HG03103 (cell line): ENCODE results near the gene KCNMA1.
"Not testable (repeated sequence)": the region's sequence is repeated elsewhere in the genome, so short reads cannot be mapped to it uniquely, and the experiment has no call there.

ENCODE experiments used
- ATAC-seq: cut with Tn5 transposase; IDR thresholded peaks from one replicate; pipeline ENCODE4 v1.9.1; 2021; ENCODE audit warnings: low read depth; ENCODE audit not compliant: unreplicated experiment

KCNMA1 gene

GRCh38 chr10:77359950-77360520, 277.6 kb downstream of the KCNMA1 start:
- ATAC-seq: no peak

DNA sequence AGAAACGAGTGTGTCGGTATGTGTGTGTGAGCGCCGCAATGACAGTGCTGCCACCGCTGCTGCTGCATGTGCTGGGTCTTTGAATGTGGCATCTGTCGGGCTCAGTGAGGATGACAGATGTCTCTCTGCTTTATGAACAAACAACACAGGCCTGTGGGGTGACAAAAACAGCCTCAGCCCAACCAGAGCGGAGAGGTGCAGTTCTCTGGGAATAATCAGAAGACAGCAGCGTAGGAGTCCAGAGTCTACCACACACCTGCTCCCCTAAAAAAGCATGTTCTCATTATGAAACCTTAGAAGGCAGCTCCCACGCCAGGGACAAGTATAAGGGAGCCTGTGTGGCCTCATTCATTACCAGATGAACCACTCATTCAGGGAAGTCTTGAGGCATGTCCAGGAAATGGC, 278.3 kb downstream of the KCNMA1 start:
- ATAC-seq: no peak

DNA sequence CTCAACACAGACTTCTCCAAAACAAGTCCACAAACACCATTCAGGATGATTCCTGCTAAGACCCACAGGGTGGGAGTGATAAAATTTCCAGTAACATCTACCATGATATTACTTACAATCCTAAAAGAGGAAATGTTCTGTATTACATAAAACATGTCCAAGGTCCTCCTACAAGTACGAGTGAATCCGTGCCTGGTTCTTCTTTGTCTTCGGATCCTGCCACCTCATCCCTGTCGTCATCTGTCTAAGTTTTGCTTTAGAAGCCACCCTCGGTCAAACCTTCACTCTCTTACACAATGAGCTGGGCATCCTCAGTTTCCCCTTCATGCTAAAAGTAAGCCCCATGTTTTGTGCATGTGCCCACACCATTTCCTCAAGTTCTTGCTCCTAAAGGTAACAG, 279.0 kb downstream of the KCNMA1 start:
- ATAC-seq: no peak

GRCh38 chr10:77357611-77358310, 279.8 kb downstream of the KCNMA1 start:
- ATAC-seq: no peak

DNA sequence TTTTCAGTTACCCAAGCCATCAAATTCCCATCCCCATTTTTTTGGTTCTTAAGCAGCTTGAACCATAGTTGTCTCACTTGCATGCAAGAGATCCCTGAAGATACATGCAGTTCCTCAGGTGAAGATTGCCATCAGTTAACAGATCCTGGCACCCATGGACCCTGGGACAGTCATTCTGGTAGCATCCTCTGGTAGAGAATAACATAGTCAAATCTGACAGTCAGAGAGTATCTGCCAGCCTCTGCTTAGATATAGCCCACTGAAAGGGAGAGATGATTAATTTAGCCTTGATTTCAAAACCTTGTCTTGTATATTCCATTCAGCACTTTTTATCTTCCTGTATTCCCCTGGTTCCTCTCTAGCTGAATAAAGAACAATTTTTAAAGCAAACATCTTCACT, 280.4 kb downstream of the KCNMA1 start:
- no peak for ATAC-seq

GRCh38 chr10:77355844-77356243, 281.8 kb downstream of the KCNMA1 start:
- ATAC-seq: no peak

DNA sequence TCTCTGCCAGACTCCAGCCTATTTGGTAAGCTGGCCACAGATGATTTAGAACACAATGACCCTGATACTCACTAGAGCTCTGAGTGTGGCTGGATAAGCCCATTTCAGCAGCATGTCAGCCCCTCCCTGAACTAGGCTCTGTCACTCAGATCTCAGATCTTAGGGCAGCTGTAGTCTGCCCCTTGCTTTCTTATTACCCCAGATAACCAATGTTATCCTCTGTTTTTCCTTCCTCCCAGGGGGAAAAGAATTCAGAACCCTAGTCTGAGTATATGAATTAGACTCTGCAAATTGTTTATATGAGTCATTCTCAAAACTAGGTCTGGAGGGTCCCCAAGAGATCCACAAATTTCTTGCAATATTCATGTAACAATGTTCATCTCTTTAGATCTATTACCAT, 286.2 kb downstream of the KCNMA1 start:
- ATAC-seq: no peak

- ATAC-seq: no peak
Observed at GRCh38 chr10:77350711-77351119, 286.9 kb downstream of the KCNMA1 start.

DNA sequence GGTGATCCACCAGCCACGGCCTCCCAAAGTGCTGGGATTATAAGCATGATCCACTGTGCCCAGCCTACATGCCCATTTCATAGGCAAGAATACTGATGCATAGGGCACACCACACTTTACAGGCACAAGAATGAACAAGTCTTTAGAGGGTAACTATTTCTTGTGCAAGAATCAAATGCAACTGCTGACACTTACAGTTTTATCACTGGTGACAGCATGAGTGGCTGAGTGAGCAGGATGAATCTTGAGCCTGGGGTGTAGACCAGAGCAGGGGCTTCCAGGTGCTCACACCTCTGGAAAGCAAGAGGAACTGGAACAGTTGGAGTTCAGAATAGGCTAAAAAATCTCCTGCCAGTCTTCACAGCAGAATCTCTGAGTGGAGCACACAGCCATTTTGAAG, 287.5 kb downstream of the KCNMA1 start:
- ATAC-seq: no peak

DNA sequence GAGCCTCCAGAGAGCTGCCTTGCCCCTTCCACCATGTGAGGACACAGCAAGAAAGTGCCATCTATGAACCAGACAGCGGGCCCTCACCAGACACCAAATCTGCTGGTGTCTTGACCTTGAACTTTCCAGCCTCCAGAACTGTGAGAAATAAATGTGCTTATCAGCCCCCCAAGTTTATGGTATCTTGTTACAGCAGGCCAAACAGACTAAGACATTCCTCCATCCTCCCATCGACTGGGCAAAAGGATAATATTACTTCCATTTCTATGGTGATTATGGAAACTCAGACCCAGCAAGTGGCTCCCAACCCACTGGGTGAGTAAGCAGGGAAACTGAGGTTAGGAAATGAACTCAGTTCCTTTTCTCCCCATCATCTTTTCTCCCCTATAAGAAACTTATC, 288.4 kb downstream of the KCNMA1 start:
- no peak for ATAC-seq

- no peak for ATAC-seq
Observed at GRCh38 chr10:77348751-77349150, 288.9 kb downstream of the KCNMA1 start.

DNA sequence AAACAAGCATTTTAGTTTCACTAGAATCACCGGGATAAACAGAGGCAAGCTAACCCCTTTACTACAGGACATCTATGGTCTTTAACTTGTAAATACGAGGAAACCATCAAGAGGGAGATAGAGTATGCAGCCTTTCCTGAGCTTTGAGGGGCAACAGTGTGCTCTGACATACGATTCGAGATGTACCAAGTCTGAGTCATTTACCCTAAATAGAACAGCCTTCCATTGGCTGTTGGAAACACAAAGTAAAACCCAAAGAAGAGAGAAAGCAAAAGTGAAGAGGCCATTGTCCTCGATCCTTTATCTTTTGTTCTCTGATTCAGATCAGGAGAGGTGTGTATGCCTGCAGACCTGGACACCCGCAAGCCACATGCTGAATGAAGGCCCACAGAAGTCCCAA, 289.5 kb downstream of the KCNMA1 start:
- no peak for ATAC-seq

DNA sequence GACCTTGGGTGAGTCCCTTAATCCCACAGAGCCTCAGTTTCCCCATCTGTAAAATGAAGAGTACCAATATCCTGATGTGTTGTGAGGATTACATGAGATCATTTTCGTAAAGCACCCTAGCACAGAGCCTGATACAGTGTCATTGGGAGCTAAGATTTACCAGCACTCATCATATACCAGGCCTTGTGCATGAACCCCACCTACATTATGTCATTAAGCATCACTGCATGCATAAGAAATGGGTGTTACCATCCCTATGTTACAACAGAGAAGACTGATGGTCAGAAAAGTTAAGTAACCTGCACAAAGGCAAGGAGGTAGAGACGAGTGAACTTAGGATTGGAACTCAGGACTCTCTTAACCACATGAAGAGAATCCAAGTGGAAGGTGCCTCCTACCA, 290.6 kb downstream of the KCNMA1 start:
- ATAC-seq: no peak

GRCh38 chr10:77341055-77341454, 296.6 kb downstream of the KCNMA1 start:
- no peak for ATAC-seq

DNA sequence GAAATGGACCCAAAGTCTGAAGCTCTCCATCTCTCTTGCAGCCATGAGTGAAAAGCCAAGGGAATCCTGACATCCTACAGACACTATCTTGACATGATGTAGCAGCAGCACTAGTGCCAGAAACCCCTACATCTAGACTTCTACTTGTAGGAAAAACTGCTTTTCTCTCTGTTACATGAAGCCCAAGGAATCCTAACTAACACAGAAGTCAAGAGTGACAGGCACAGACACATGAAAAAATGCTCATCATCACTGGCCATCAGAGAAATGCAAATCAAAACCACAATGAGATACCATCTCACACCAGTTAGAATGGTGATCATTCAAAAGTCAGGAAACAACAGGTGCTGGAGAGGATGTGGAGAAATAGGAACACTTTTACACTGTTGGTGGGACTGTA, 297.7 kb downstream of the KCNMA1 start:
- ATAC-seq: not testable (repeated sequence)

DNA sequence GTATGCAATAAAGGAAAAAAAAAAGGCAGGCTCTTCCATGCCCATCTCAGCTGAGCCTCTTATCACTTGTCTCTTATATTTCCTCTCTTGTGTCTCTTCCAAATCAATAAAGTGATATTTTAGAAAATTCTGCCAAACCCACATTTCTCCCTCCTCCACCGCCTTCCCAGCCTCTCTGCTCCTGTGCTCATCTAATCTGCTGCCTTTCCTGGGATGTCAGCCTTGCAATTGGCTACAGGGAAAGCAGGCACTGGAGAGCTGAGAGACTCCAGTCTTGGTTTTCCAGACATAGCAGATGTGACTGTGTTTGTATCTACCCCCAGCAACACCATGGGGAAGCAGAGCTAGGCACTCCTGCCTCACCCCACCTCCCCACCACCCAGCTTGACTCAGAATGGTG, 298.4 kb downstream of the KCNMA1 start:
- no peak for ATAC-seq

DNA sequence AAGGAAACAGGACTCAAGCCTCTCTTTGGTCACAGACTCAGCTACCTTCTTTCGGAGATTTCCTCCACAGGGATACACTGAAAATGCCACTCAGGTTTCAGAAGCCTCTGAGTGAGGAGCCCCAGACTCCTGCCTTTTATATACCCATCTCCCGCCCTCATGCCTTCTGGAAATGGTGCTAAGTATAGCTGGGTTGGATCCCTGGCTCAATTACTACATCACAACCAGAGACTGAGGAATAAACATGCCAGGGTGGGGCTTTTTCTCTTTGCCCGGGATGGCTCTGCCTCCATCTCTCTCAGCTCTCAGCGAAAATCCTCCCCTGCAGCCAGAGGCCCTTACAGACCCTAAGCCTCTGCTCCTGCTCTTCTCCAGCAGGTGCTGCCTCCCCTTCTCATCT, 299.5 kb downstream of the KCNMA1 start:
- ATAC-seq: no peak

DNA sequence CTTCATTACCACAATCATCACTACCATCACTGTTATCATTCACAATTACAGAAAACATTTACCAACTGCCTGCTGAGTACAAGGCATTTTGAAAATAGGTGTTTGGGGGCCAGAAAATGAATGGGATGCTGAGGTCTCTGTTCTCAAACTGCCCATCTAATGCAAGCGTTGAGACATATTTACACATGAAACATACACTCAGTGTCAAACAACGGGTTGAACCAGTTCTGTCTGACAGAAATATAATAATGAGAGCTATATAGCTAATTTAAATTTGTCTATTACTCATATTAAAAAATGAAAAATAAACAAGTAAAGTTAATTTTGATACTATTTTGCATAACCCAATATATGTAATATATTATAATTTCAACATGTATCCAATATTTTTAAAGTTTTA, 303.1 kb downstream of the KCNMA1 start:
- ATAC-seq: no peak

GRCh38 chr10:77333610-77334340, 303.8 kb downstream of the KCNMA1 start:
- ATAC-seq: no peak

DNA sequence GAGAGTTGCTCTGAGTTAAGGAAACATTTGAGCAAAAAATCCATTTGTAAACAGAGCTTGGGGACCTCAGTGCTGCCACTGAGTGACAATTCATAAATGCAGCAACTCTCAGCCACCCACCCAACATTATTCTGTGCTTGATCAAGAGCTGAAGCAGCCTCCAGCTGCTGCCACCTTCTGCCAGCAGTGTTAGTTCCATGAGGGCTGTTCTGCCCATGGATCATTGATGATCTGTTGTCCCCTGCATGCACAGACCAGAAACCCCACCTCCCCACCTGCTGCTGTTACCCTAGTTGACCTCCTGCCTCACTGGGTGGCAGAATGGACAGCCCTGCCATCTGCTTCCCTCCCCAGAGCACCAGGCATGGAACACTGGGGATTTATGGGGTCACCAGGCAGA, 305.4 kb downstream of the KCNMA1 start:
- ATAC-seq: no peak

DNA sequence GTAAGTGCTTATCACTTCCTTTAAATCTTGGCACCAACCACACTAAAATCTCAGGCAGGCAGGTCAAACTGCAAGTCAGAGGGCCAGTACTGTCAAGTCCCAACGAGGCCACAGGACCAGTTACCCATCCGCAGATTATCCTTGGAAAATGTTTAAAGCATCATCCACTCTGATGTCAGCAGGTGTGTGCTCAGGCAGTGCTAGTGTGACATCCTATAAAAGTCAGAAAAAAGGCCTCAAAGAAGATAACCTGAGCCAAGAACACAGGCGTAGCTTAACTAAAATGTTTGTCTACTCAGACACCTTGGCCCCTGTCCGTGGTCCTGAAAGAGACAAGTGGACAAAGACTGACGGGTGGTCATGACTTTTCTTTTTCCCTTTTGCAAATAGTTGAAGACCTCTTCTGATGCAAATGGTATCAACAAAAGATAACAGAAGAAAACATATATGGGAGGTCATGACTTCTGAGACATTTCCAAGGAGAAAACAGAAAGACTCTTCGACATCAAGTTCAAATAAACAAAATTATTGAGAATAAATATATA, 309.3 kb downstream of the KCNMA1 start:
- ATAC-seq: no peak

- ATAC-seq: no peak
Observed at GRCh38 chr10:77325233-77325537, 312.4 kb downstream of the KCNMA1 start.
